ENCODE data around the gene AP1G2.
A peak's percentile ranks its signal among the peaks of the same experiment; 100 is the strongest.

AP1G2 gene

GRCh38 chr14:23557521-23557920, 10.1 kb downstream of the AP1G2 start:
- TF ChIP-seq CTCF (IDR thresholded peaks at IDR 0.05; ENCODE audit: poor library complexity, severe bottlenecking): no peak
- H3K4me1 ChIP-seq (ENCODE audit: insufficient read depth, poor library complexity, severe bottlenecking): no peaks in the 10 kb centered on the region
- peaks cover 40% of the 10 kb centered on the region for H3K36me3 ChIP-seq (ENCODE audit: low read depth)
- ATAC-seq (ENCODE audit: low read depth) (no peak), DNase-seq (ENCODE audit: low spot score) (no peak)
- no peaks in the 10 kb centered on the region for H3K27me3 ChIP-seq (ENCODE audit: insufficient read depth, poor library complexity, severe bottlenecking)
- peak overlapping the region; percentile 41 for H3K27ac ChIP-seq (ENCODE audit: poor library complexity, severe bottlenecking)
- no peak overlapping the region for H3K4me3 ChIP-seq (ENCODE audit: severe bottlenecking)
- no peaks in the 10 kb centered on the region for H3K9me3 ChIP-seq (ENCODE audit: severe bottlenecking)

GRCh38 chr14:23556700-23557440, 10.7 kb downstream of the AP1G2 start:
- Histone ChIP-seq H3K4me3 (ENCODE audit: severe bottlenecking) (peak overlapping the region; percentile 92), H3K36me3 (ENCODE audit: low read depth) (peaks cover 34% of the 10 kb centered on the region), H3K4me1 (ENCODE audit: insufficient read depth, poor library complexity, severe bottlenecking) (no peaks in the 10 kb centered on the region), H3K27ac (ENCODE audit: poor library complexity, severe bottlenecking) (peak overlapping the region; percentile 41), H3K27me3 (ENCODE audit: insufficient read depth, poor library complexity, severe bottlenecking) (no peaks in the 10 kb centered on the region), H3K9me3 (ENCODE audit: severe bottlenecking) (no peaks in the 10 kb centered on the region)
- DNase-seq (ENCODE audit: low spot score): no peak
- peak; percentile 5; the same call in 1 of the 3 replicates for ATAC-seq (ENCODE audit: low read depth)
- TF ChIP-seq CTCF (IDR thresholded peaks at IDR 0.05; ENCODE audit: poor library complexity, severe bottlenecking): no peak

GRCh38 chr14:23555882-23556699, 11.5 kb downstream of the AP1G2 start, which contains the start of gene THTPA:
Gene THTPA (plus strand): TSS chr14:23556271. CDS start chr14:23556758, 487 bp downstream.
- TF ChIP-seq CTCF (IDR thresholded peaks at IDR 0.05; ENCODE audit: poor library complexity, severe bottlenecking): no peak
- H3K4me3 ChIP-seq (ENCODE audit: severe bottlenecking): peak within 1 kb of the TSS; percentile 92
- no peaks in the 10 kb centered on the region for H3K4me1 ChIP-seq (ENCODE audit: insufficient read depth, poor library complexity, severe bottlenecking)
- peak; percentile 80 for ATAC-seq (ENCODE audit: low read depth)
- H3K9me3 ChIP-seq (ENCODE audit: severe bottlenecking): no peaks in the 10 kb centered on the region
- peak; percentile 97 for DNase-seq (ENCODE audit: low spot score)
- no peaks in the 10 kb centered on the region for H3K27me3 ChIP-seq (ENCODE audit: insufficient read depth, poor library complexity, severe bottlenecking)
- peaks cover 26% of the 10 kb centered on the region for H3K36me3 ChIP-seq (ENCODE audit: low read depth)
- H3K27ac ChIP-seq (ENCODE audit: poor library complexity, severe bottlenecking): peak within 1 kb of the TSS; percentile 41

- ATAC-seq (ENCODE audit: low read depth): no peak
- H3K36me3 ChIP-seq (ENCODE audit: low read depth): peaks cover 22% of the 10 kb centered on the region
- no peak for TF ChIP-seq CTCF (IDR thresholded peaks at IDR 0.05; ENCODE audit: poor library complexity, severe bottlenecking)
- no peaks in the 10 kb centered on the region for H3K27me3 ChIP-seq (ENCODE audit: insufficient read depth, poor library complexity, severe bottlenecking)
- H3K4me1 ChIP-seq (ENCODE audit: insufficient read depth, poor library complexity, severe bottlenecking): no peaks in the 10 kb centered on the region
- H3K4me3 ChIP-seq (ENCODE audit: severe bottlenecking): peak overlapping the region; percentile 92
- peak overlapping the region; percentile 41 for H3K27ac ChIP-seq (ENCODE audit: poor library complexity, severe bottlenecking)
- no peak for DNase-seq (ENCODE audit: low spot score)
- H3K9me3 ChIP-seq (ENCODE audit: severe bottlenecking): no peaks in the 10 kb centered on the region
These were observed 12.1 kb downstream of the AP1G2 start for GRCh38 chr14:23555533-23555881.
